ENCODE results near the gene UGT1A3.
A peak's percentile ranks its signal among the peaks of the same experiment; 100 is the strongest.

Gene UGT1A3

GRCh38 chr2:233818639-233819621 is 90.1 kb downstream of the UGT1A3 start:
- DNase-seq: peak; percentile 7

- DNase-seq: peak; percentile 6
Measured at GRCh38 chr2:233819884-233820773, 91.3 kb downstream of the UGT1A3 start.

GRCh38 chr2:233820774-233821105 is 91.9 kb downstream of the UGT1A3 start:
- DNase-seq: peak; percentile 4

GRCh38 chr2:233821196-233821595 is 92.4 kb downstream of the UGT1A3 start:
- peak; percentile 3 for DNase-seq

GRCh38 chr2:233821709-233822100 is 92.9 kb downstream of the UGT1A3 start:
- no peak for DNase-seq

GRCh38 chr2:233822101-233822771 is 93.4 kb downstream of the UGT1A3 start:
- peak; percentile 8 for DNase-seq
